Activated naive CD4-positive, alpha-beta T cell treated with anti-CD3 and anti-CD28 coated beads, Interleukin-2, amount 50 U/mL, for 24 hours (primary cell): ENCODE results near the gene GATAD2B.
"Not testable (repeated sequence)": the region's sequence is repeated elsewhere in the genome, so short reads cannot be mapped to it uniquely, and the experiment has no call there.

Experiments used
- H3K27ac Mint-ChIP-seq: one replicate; pipeline ENCODE4 v1.8.0; 2021; ENCODE audit warnings: mild to moderate bottlenecking, mixed read lengths
- H3K27me3 Mint-ChIP-seq: one replicate; pipeline ENCODE4 v1.8.0; 2021; ENCODE audit warnings: mixed read lengths
- H3K36me3 Mint-ChIP-seq: one replicate; pipeline ENCODE4 v1.8.0; 2021; ENCODE audit warnings: mixed read lengths
- H3K4me1 Mint-ChIP-seq: one replicate; pipeline ENCODE4 v1.8.0; 2021; ENCODE audit warnings: mixed read lengths
- H3K4me3 Mint-ChIP-seq: one replicate; pipeline ENCODE4 v1.8.0; 2021; ENCODE audit warnings: mild to moderate bottlenecking, mixed read lengths
- H3K9me3 Mint-ChIP-seq: one replicate; pipeline ENCODE4 v1.8.0; 2021; ENCODE audit warnings: mixed read lengths

The GATAD2B gene

DNA sequence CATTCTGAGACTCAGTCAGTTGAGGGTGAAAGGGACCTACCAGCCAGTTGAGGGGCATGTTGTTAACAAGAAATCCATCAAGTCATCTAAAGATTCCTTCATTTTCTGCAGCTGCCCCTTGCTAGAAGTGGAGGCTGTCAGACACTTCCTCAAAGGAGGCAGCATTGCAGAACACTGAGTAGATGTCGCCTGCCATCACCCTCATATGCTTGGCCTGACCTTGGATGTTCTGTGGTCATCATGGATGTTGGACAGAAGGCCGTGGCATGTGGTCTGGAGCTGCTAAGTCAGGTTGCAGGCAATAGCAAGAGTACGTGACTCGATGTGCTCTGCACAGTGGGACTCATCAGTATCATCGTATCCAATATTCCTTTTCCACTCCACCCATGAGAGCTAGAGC is 70.6 kb downstream of the GATAD2B start:
- Mint-ChIP-seq H3K36me3 (peaks cover 10% of the 10 kb centered on the region), H3K4me3 (no peak overlapping the region), H3K27ac (no peak overlapping the region)

DNA sequence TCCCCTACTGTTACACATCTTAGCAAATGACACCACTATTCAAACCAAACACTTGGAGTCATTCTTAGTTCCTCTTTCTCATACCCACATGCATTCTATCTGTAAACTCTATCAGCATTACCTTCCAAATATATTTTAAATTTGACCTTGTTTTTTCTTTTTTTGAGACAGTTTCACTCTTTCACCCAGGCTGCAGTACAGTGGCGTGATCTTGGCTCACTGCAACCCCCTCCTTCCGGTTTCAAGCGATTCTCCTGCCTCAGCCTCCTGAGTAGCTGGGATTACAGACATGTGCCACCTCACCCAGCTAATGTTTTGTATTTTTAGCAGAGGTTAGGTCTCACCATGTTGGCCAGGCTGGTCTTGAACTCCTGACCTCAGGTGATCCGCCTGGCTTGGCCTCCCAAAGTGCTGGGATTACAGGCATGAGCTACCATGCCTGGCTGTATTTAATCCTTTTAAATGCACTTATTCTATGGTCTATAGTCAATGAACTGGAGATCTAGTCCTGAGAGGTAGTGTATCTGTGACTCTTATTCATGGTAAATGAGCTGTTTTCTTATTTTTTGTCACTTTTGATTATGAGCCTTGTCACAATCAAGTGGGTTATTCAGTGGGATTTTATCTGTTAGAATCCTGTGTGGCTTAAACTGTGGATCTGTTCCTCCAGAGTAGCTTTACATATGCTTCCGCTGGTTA is 73.1 kb downstream of the GATAD2B start:
- Mint-ChIP-seq H3K27ac (peak overlapping the region; percentile 73), H3K4me1 (peaks cover 48% of the 10 kb centered on the region), H3K27me3 (no peaks in the 10 kb centered on the region), H3K36me3 (peaks cover 13% of the 10 kb centered on the region), H3K4me3 (peak overlapping the region; percentile 59), H3K9me3 (no peaks in the 10 kb centered on the region)

More for the DNA sequence above, 70.6 kb downstream of the GATAD2B start:
- no peaks in the 10 kb centered on the region for H3K9me3 Mint-ChIP-seq
- no peaks in the 10 kb centered on the region for H3K27me3 Mint-ChIP-seq
- H3K4me1 Mint-ChIP-seq, result peaks cover 48% of the 10 kb centered on the region

DNA sequence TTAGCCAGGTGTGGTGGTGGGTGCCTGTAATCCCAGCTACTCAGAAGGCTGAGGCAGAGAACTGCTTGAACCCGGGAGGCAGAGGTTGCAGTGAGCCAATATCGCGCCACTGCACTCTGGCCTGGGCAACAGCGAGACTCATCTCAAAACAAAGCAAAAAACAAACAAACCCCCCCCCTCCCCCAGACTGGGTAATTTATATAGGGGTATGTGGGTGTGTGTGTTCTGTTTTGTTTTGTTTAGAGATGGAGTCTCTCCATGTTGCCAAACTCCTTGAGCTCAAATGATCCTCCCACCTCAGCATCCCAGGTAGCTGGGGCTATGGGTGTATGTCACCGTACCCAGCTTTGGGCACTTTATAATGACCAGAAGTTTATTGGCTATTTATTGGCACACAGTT is 74.0 kb downstream of the GATAD2B start:
- Mint-ChIP-seq H3K27ac (no peak overlapping the region), H3K36me3 (peaks cover 13% of the 10 kb centered on the region)

DNA sequence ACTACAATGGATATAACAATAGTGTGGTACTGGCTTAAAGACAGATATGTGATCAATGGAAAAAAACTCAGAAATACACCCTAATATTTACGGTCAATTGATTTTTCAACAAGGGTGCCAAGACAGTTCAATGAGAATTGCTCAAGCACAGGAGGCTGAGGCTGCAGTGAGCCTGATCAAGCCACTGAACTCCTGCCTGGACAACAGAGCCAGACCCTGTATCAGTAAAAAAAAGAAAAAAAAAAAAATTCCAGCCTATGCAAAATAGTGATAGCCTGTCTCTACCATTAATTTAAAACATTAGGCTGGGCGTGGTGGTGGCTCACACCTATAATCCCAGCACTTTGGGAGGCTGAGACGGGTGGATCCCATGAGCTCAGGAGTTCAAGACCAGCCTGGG is 77.6 kb downstream of the GATAD2B start:
- no peaks in the 10 kb centered on the region for H3K27me3 Mint-ChIP-seq
- H3K4me1 Mint-ChIP-seq, result peaks cover 45% of the 10 kb centered on the region
- no peak overlapping the region for H3K27ac Mint-ChIP-seq
- H3K9me3 Mint-ChIP-seq, result no peaks in the 10 kb centered on the region
- H3K4me3 Mint-ChIP-seq, result no peak overlapping the region
- peaks cover 9% of the 10 kb centered on the region for H3K36me3 Mint-ChIP-seq

More for the DNA sequence above, 74.0 kb downstream of the GATAD2B start:
- Mint-ChIP-seq H3K9me3 (no peaks in the 10 kb centered on the region), H3K4me1 (peaks cover 51% of the 10 kb centered on the region), H3K4me3 (no peak overlapping the region), H3K27me3 (no peaks in the 10 kb centered on the region)

DNA sequence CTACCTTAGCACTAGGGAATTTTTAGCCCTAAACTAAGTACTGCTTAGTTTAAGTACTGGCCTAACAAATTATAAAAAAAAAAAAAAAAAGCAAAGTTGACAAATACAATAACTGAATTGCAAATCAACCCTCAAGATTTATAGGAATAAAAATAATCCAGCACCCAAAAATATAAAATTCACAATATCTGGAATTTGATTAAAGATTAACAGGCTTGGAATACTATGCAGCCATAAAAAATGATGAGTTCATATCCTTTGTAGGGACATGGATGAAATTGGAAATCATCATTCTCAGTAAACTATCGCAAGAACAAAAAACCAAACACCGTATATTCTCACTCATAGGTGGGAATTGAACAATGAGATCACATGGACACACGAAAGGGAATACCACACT is 78.4 kb downstream of the GATAD2B start:
- peaks cover 38% of the 10 kb centered on the region for H3K4me1 Mint-ChIP-seq
- H3K27me3 Mint-ChIP-seq, H3K27ac Mint-ChIP-seq, H3K4me3 Mint-ChIP-seq, H3K36me3 Mint-ChIP-seq, H3K9me3 Mint-ChIP-seq: not testable (repeated sequence)

DNA sequence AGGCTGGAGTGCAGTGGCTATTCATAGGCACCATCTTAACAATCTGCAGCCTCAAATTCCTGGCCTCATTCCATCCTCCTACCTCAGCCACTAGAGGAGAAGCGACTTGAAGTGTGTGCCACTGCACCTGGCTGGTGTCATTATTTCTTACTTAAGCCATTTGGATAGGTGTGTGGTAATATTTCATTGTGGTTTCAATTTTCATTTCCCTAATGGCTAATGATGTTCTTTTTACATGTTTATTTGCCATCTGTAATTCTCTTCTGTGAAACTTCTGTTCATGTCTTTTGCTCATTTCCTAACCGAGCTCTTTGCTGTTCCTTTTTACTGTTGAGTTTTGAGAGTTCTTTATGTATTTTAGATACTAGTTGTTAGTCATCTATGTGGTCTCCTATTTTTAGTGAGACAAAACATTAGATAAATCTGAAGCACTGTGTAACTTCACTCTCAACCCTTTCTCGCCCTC is 80.7 kb downstream of the GATAD2B start:
- Mint-ChIP-seq H3K27me3 (no peaks in the 10 kb centered on the region), H3K4me3 (no peak overlapping the region), H3K9me3 (no peaks in the 10 kb centered on the region), H3K4me1 (peaks cover 41% of the 10 kb centered on the region), H3K36me3 (peaks cover 7% of the 10 kb centered on the region), H3K27ac (no peak overlapping the region)

DNA sequence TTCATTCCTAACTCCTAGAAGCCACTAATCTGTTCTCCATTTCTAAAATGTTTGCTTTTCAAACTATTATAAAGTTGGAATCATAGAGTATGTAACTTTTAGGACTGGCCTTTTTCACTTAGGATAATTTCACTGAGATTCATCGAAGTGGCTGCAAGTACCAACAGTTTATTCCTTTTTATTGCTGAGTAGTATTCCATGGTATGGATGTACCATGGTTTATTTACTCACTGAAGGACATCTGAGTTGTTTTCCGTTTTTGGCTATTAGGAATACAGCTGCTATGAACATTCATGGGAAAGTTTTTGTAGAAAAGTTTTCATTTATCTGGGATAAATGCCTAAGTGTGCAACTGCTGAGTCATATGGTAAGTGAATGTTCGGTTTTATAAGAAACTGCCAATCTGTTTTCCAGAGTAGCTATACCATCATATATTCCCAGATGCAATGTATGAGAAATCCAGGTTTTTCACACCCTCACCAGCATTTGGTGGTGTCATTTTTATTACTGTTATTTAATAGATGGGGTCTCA is 81.2 kb downstream of the GATAD2B start:
- Mint-ChIP-seq H3K36me3 (peaks cover 7% of the 10 kb centered on the region), H3K4me3 (no peak overlapping the region), H3K9me3 (no peaks in the 10 kb centered on the region), H3K27me3 (no peaks in the 10 kb centered on the region), H3K4me1 (peaks cover 44% of the 10 kb centered on the region), H3K27ac (peak overlapping the region; percentile 25)

DNA sequence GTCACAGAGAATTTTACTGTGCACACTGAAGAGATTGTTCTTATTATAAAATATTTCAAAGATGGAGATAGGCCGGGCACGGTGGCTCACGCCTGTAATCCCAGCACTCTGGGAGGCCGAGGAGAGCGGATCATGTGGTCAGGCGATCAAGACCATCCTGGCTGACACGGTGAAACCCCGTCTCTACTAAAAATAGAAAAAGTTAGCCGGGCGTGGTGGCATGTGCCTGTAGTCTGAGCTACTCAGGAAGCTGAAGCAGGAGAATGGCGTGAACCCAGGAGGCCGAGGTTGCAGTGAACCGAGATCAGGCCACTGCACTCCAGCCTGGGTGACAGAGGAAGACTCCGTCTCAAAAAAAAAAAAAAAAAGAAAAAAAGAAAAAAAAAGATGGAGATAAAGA is 82.0 kb downstream of the GATAD2B start:
- H3K4me3 Mint-ChIP-seq, H3K27ac Mint-ChIP-seq: not testable (repeated sequence)

DNA sequence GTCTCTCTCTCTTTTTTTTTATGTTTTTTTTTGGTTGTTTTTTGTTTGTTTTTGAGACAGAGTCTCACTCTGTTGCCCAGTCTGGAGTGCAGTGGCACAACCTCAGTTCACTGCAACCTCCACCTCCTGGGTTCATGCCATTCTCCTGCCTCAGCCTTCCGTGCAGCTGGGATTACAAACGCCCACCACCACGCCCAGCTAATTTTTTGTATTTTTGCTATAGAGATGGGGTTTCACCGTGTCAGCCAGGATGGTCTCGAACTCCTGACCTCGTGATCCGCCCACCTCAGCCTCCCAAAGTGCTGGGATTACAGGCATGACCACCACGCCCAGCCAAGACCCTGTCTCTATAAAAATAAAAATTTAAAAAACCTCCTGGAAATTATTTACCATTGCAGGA is 88.8 kb downstream of the GATAD2B start:
- not testable (repeated sequence) for H3K27me3 Mint-ChIP-seq, H3K36me3 Mint-ChIP-seq, H3K4me3 Mint-ChIP-seq, H3K9me3 Mint-ChIP-seq, H3K27ac Mint-ChIP-seq
- peaks cover 29% of the 10 kb centered on the region for H3K4me1 Mint-ChIP-seq

More for the DNA sequence above, 82.0 kb downstream of the GATAD2B start:
- H3K9me3 Mint-ChIP-seq, H3K36me3 Mint-ChIP-seq, H3K27me3 Mint-ChIP-seq: not testable (repeated sequence)
- H3K4me1 Mint-ChIP-seq, result peaks cover 40% of the 10 kb centered on the region

DNA sequence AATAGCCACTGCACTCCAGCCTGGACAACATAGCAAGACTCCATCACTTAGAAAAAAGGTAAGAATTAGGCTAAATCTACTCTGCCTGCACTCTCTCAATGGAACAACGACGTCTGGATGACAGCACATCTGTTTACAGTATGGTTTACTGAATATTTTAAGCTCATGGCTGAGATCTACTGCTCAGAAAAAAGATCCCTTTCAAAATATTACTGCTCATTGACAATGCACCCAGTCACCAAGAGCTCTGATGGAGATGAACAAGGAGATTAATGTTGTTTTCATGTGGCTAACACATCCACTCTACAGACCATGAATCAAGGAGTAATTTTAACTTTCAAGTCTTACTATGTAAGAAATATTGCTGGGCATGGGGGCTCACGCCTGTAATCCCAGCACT is 89.6 kb downstream of the GATAD2B start:
- no peaks in the 10 kb centered on the region for H3K27me3 Mint-ChIP-seq
- peaks cover 3% of the 10 kb centered on the region for H3K36me3 Mint-ChIP-seq
- peak overlapping the region; percentile 69 for H3K27ac Mint-ChIP-seq
- no peaks in the 10 kb centered on the region for H3K9me3 Mint-ChIP-seq
- peaks cover 24% of the 10 kb centered on the region for H3K4me1 Mint-ChIP-seq
- no peak overlapping the region for H3K4me3 Mint-ChIP-seq

DNA sequence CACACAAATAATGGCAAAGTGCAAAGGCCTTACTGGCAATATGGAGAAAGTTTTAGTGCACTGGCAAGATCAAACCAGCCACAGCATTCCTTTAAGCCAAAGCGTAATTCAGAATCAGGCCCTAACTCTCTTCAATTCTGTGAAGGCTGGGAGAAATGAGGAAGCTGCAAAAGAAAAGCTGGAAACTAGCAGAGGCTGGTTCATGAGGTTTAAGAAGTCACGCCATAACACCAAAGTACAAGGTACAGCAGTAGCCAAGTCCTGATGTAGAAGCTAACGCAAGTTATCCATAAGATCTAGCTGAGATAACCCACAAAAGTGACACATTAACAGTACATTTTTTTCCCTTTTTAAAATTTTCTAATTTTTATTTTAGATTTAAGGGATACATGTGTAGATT is 90.5 kb downstream of the GATAD2B start:
- no peak overlapping the region for H3K4me3 Mint-ChIP-seq
- peaks cover 15% of the 10 kb centered on the region for H3K4me1 Mint-ChIP-seq
- no peaks in the 10 kb centered on the region for H3K27me3 Mint-ChIP-seq

DNA sequence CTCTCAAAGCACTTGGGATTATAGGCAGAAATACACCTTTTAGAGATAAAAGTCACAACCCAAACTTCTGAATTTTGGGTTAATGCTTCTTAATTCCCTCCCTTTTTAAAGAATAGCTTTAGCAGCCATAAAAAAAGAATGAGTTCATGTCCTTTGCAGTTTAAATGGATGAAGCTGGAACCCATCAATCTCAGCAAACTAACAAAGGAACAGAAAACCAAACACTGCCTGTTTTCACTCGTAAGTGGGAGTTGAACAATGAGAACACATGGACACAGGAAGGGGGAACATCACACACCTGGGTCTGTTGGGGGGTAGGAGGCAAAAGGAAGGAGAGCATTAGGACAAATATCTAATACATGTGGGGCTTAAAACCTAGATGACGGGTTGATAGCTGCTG is 91.7 kb downstream of the GATAD2B start:
- Mint-ChIP-seq H3K27me3 (no peaks in the 10 kb centered on the region), H3K4me3 (no peak overlapping the region), H3K4me1 (peaks cover 9% of the 10 kb centered on the region), H3K36me3 (peaks cover 3% of the 10 kb centered on the region), H3K27ac (no peak overlapping the region), H3K9me3 (no peaks in the 10 kb centered on the region)

More for the DNA sequence above, 90.5 kb downstream of the GATAD2B start:
- Mint-ChIP-seq H3K36me3 (peaks cover 3% of the 10 kb centered on the region), H3K27ac (no peak overlapping the region), H3K9me3 (no peaks in the 10 kb centered on the region)

DNA sequence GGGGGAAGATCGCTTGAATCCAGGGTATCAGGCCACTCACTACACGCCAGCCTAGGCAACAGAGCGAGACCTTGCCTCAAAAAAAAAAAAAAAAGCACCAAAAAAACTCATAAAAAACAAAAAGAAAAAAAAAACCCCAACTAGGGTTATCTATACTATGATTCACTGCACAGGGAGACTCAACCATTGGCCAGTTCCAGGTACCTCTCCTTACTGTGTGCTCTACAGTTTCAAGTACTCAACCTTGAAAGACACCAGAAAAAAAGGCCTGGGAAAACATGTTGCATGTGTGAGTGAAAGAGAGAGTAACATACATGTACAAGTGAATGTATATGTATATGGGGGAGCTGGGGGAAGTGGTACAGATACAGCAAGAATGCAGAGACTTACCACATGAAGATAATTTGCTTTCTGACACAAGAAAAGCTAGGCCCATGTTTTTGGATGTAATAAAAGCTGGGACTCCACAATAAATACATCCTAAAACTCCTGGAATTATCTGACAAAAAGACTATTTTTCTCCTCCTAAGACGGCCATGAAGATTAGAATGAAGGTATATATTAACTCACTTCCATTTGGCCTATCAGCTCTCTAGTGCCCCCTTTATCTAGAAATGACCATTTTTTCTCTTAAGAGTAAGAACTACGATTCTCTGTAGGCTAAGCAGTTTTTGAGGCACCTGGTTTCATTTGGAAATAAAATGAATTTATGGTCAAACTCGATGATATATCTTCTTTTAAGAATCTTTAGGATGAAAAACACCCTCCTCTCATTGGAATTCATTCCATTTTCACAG is 95.4 kb downstream of the GATAD2B start:
- Mint-ChIP-seq H3K4me1 (peaks cover 4% of the 10 kb centered on the region), H3K4me3 (no peak overlapping the region), H3K27ac (peak overlapping the region; percentile 19), H3K27me3 (no peaks in the 10 kb centered on the region), H3K36me3 (no peaks in the 10 kb centered on the region), H3K9me3 (no peaks in the 10 kb centered on the region)

DNA sequence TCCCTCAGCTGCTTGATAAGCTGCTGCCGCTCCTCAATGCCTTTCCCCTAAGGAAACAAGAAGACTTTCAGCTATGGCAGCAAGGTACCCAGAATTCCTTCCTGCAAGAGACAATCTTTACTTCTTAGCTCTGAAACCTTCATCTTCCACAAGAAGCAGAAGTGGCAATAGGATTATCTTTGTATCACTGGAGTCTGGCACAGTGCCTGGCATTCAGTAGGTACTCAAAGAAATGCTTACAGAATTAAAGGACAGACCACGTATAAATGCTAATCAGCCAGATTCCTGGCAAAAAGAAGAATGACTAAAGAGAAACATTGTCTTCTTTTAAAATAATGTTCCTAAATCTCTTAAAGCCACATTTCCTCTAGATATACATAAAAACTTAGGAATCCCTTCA is 103.9 kb downstream of the GATAD2B start:
- Mint-ChIP-seq H3K4me1 (no peaks in the 10 kb centered on the region), H3K27ac (peak overlapping the region; percentile 6), H3K9me3 (no peaks in the 10 kb centered on the region), H3K36me3 (peaks cover 12% of the 10 kb centered on the region), H3K4me3 (no peak overlapping the region), H3K27me3 (no peaks in the 10 kb centered on the region)

DNA sequence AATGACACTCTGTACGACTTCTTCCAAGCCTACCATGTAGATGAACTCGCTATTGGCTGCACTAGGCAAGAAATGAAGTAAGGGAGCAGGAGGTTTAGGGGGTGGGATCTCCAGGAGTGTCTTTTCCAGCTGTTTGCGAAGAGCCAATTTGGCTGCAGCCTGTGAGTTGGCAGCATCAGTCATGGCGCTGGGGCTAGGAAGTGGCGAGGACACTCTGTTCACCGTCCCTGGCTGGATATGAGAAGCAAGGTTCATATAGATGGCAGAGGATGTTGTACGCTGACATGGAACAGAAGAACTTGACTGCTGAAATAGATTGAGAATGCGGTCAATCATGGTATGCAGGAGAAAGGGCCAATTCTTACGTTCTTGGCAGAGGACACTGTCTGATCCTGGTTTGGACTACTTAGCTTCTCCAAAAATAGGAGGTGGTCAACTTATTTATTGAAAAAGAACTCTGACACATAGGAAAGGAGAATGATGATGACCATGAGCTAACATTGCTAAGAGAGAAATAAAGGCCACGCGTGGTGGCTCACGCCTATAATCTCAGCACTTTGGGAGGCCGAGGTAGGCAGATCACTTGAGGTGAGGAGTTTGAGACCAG is 106.4 kb downstream of the GATAD2B start:
- peaks cover 15% of the 10 kb centered on the region for H3K36me3 Mint-ChIP-seq
- H3K27me3 Mint-ChIP-seq, result no peaks in the 10 kb centered on the region
- H3K4me1 Mint-ChIP-seq, result no peaks in the 10 kb centered on the region
- H3K9me3 Mint-ChIP-seq, result no peaks in the 10 kb centered on the region
- H3K4me3 Mint-ChIP-seq, result no peak overlapping the region
- no peak overlapping the region for H3K27ac Mint-ChIP-seq
